CD4-positive, alpha-beta T cell treated with Interleukin-4 for 1 hour (primary cell): ENCODE measurements around the gene ATAD2B.
"Not testable (repeated sequence)": the region's sequence is repeated elsewhere in the genome, so short reads cannot be mapped to it uniquely, and the experiment has no call there.

Experiments
- DNase-seq, 2 donors: peaks; one replicate each; pipeline ENCODE4 v3.0.0-alpha.2; 2020 to 2022

ATAD2B gene

DNA sequence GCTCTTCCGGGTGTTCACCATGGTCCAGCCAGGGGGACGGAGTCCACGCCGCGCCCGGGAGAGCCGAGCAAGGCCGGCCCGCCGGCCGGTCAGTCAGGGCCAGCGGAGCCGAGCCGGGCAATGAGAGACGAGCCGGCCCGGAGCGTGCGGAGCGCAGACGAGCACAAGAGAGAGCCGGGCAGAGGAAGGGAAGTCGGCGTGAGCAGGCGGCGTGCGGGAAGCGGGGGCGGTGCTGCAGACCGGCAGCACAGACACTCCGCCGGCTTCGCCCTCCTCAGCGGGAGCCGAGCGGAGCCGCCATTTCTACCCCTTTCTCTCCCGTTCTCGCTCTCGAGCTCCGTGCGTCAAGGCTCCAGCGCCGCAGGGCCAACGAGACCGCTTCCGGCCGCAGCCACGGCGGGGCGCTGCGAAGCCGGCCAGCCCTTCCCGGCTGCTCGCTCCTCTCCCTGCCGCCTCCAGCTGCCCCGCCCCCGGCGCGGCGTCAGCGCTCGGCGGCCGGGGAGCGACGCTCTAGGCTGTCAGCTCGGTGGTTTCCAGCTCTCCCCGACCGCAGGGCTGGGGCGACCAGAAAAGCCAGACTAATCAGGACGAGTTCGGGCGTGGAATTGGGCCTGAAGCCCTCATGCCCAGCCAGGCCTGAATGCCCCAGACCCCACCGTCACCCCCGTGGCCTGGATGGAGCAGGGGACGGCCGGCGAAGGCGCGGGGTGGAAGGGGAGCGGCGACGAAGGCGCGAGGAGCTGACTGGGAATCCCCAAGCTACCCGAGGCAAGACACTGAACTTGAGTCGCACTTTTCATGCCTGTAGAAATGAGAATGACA, at the start of gene ATAD2B:
TSS of gene ATAD2B (minus strand) at position 374 of the 822 bp plus-strand sequence. CDS start at position 21, 353 bp downstream.
- DNase-seq: peak; percentile 96

- DNase-seq: no peak
Measured at GRCh38 chr2:23967846-23968245, 40.9 kb upstream of the ATAD2B start.

- DNase-seq: no peak
Measured at GRCh38 chr2:23954325-23955014, 27.5 kb upstream of the ATAD2B start.

DNA sequence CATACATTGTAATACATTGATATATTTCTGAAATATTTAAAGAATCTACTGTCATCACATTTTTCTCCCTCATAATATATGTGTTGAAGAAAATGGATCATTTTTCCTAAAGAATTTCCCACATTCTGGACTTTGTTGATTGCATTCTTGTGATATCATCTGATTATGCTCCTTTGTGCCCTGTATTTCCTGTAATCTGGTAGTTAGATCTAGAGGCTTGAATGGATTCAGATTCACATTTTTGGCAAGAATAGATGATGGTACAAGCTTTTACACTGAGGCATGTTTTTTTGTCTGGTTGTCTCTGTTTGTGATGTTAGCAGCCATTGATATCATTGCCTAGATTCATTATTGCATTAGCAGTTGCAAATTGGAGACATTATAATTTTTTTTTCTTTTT, 26.7 kb upstream of the ATAD2B start:
- no peak for DNase-seq

- not testable (repeated sequence) for DNase-seq
Measured at GRCh38 chr2:23952558-23952957, 25.6 kb upstream of the ATAD2B start.

GRCh38 chr2:23947350-23947749, 20.4 kb upstream of the ATAD2B start:
- DNase-seq: no peak

DNA sequence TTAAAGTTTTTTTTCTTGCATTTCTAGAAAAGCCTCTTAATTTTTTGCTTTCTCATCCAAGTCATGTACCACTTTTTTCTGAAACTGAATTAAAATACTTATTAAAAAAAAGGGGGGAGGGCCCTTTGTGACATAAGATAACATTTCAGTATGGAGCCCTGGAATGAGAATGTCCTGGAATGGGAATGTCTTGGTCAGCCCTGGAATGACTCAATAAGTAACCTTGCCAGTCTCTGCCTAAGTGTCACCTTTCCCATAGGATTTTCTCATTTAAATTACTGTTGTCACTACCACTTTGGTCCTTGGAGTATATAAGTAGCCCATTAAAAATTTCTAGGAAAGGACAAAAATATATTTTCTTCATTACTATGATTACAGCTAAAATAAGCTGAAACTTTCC, 18.1 kb upstream of the ATAD2B start:
- DNase-seq: no peak

GRCh38 chr2:23944527-23944926, 17.6 kb upstream of the ATAD2B start:
- DNase-seq: no peak

- no peak for DNase-seq
Measured at GRCh38 chr2:23943666-23944065, 16.7 kb upstream of the ATAD2B start.

DNA sequence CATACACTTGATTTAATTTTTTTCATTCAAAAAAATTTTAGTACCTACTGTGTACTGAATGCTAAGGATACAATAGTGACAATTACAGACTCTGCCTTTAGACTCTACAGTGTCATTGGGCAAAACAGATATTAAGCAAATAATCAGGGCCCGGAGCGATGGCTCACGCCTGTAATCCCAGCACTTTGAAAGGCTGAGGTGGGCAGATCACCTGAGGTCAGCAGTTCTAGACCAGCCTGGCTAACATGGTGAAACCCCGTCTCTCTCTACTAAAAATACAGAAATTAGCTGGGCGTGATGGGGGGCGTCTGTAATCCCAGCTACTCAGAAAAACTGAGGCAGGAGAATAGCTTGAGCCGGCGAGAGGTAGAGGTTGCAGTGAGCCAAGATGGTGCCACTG, 14.7 kb upstream of the ATAD2B start:
- DNase-seq: no peak

GRCh38 chr2:23940718-23941620, 14.0 kb upstream of the ATAD2B start:
- DNase-seq: peak; percentile 17 to 43

- DNase-seq: peak; percentile 74 to 78
Measured at GRCh38 chr2:23939987-23940717, 13.2 kb upstream of the ATAD2B start, which contains the start of gene UBXN2A. UBXN2A (plus strand) TSS chr2:23940463; CDS start chr2:23958315, 17,852 bp downstream.

GRCh38 chr2:23934259-23934658, 7.3 kb upstream of the ATAD2B start:
- no peak for DNase-seq

- DNase-seq: no peak
Measured at GRCh38 chr2:23926290-23926749, 603 bp downstream of the ATAD2B start.

DNA sequence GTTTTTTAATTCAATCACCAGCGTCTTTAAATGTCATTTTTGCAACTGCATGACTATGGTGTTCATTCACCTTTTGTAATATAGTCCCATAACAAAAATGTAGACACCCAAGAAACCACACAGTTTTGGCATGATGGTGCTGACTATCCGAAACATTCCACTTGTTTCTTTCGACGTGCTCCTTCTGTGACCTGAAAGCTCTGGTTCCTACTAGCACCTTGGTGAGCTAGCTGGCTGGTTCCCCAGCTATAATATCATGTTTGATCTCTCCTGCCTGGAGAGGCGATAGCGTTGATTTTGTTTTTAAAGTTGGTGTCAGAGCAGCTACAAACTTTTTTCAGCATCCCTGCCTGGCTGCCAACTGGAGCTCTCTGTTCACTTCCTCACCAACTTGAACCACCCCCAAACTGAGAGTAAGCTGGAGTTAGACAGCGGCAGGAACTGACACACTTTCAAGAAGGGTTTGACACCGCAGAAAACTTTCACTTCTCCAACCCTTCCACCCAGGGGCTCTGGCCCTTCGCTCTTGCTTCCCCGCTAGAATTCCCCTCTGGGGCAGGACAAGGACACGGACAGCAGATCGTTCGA, 1.1 kb downstream of the ATAD2B start:
- DNase-seq: peak; percentile 79 to 81

- DNase-seq: no peak
Measured at GRCh38 chr2:23924589-23925359, 2.1 kb downstream of the ATAD2B start.

GRCh38 chr2:23918837-23919489, 8.0 kb downstream of the ATAD2B start:
- no peak for DNase-seq

- DNase-seq: no peak
Measured at GRCh38 chr2:23916727-23917405, 10.1 kb downstream of the ATAD2B start.

- DNase-seq: no peak
Measured at GRCh38 chr2:23915327-23915726, 11.6 kb downstream of the ATAD2B start.

DNA sequence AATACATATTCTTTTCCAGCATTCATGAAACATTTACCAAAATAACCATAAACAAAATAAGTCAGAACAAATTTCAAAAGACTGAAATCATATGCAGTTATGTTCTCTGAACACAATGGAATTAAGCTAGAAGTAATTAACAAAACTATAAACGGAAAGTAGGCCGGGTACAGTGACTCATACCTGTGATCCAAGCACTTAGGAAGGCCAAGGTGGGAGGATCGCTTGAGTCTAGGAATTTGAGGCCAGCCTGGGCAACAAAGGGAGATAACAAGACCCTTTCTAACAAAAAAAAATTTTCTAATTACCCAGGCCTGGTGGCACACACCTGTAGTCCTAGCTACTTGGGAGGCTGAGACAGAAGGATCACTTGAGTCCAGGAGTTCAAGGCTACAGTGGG, 14.9 kb downstream of the ATAD2B start:
- DNase-seq: no peak
